Measurements from ENCODE around the gene MAPK6. TPM values are rescaled to one million over a fixed set of nuclear protein-coding genes. Genes with fewer than 3 reads are reported as not detected.

Gene MAPK6
- total and polyA plus RNA-seq, 2 donors (not counting 1 experiment from before 2014, with no cell fraction given) = 3.2 to 17.9 TPM

DNA sequence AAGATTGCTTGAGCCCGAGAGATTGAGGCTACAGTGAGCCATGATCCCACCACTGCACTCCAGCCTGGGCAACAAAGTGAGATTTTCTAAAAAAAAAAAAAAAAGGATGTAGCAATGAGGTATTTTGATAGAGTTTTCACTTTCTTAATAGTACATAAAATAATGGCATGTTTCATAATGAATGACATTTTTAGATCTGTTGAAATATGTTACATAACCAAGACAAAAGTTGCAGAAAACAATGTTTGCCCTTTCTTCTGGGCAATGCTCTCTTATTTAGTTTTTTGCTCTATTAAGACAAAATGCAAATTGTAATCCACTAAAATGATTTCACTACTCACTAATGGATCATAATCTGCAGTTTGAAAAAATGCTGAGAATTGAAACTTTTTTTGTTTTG, 4.4 kb upstream of the MAPK6 start:
- no peak for TF ChIP-seq EZH2 (IDR thresholded peaks at IDR 0.05; ENCODE audit: borderline replicate concordance, insufficient read depth, low read depth, low read length, poor library complexity, severe bottlenecking)
- TF ChIP-seq, protein P1, sequence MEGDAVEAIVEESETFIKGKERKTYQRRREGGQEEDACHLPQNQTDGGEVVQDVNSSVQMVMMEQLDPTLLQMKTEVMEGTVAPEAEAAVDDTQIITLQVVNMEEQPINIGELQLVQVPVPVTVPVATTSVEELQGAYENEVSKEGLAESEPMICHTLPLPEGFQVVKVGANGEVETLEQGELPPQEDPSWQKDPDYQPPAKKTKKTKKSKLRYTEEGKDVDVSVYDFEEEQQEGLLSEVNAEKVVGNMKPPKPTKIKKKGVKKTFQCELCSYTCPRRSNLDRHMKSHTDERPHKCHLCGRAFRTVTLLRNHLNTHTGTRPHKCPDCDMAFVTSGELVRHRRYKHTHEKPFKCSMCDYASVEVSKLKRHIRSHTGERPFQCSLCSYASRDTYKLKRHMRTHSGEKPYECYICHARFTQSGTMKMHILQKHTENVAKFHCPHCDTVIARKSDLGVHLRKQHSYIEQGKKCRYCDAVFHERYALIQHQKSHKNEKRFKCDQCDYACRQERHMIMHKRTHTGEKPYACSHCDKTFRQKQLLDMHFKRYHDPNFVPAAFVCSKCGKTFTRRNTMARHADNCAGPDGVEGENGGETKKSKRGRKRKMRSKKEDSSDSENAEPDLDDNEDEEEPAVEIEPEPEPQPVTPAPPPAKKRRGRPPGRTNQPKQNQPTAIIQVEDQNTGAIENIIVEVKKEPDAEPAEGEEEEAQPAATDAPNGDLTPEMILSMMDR (IDR thresholded peaks at IDR 0.05) = no peak
- ChIA-PET POLR2A (no interaction called here), CTCF (no interaction called here)
- Histone ChIP-seq H3K4me1 (ENCODE audit: control insufficient read depth in 2 of 2, insufficient read depth in 2 of 2, low read length in 2 of 2) (peaks cover 4 to 6% of the 10 kb centered on the region in 2 donors), H3K4me3 (ENCODE audit: control extremely low read depth in 1 of 5, extremely low read depth in 1 of 5, insufficient read depth in 1 of 5, low read depth in 2 of 5, low read length in 4 of 5) (no peak overlapping the region), H3K27ac (ENCODE audit: low read length in 2 of 2) (no peak overlapping the region), H4K20me1 (ENCODE audit: control insufficient read depth, insufficient read depth, low read length, poor library complexity, severe bottlenecking) (no peaks in the 10 kb centered on the region), H3K9me3 (ENCODE audit: control extremely low read depth in 1 of 3, control insufficient read depth in 2 of 3, insufficient read depth in 1 of 3, low read length in 2 of 3) (no peaks in the 10 kb centered on the region), H3K27me3 (replicated peaks in 1 of 4; ENCODE audit: control extremely low read depth in 1 of 4, control insufficient read depth in 3 of 4, insufficient read depth in 4 of 4, low read length in 3 of 4) (no peaks in the 10 kb centered on the region), H3K36me3 (replicated peaks in 1 of 2; ENCODE audit: control extremely low read depth in 1 of 2, control insufficient read depth in 1 of 2, extremely low read depth in 1 of 2, insufficient read depth in 2 of 2, low read length in 1 of 2) (no peaks in the 10 kb centered on the region), H3K79me2 (ENCODE audit: control insufficient read depth, insufficient read depth, low read length) (peaks cover under 1% of the 10 kb centered on the region), H3K4me2 (replicated peaks; ENCODE audit: low read depth, low read length, poor library complexity, severe bottlenecking) (no peak overlapping the region), H2AFZ (ENCODE audit: insufficient read depth, low read depth, low read length, poor library complexity, severe bottlenecking) (no peak overlapping the region), H3K9ac (ENCODE audit: low read length) (no peak overlapping the region)
- peaks cover 5% of the 10 kb centered on the region for H3K4me1 Mint-ChIP-seq
- no peak overlapping the region for H3K27ac Mint-ChIP-seq
- DNase-seq (no peak), ATAC-seq (ENCODE audit: low read depth) (no peak)
- intact Hi-C loops (cut with micrococcal nuclease) = no loop called here
- no CpG with 5 or more reads among the region's 1 CpG for whole genome bisulfite sequencing (ENCODE audit: insufficient coverage)
- H3K4me3 Mint-ChIP-seq = no peak overlapping the region
- H3K27me3 Mint-ChIP-seq = no peaks in the 10 kb centered on the region
- no peaks in the 10 kb centered on the region for H3K9me3 Mint-ChIP-seq (ENCODE audit: insufficient read depth)

GRCh38 chr15:52016316-52016715, 2.7 kb upstream of the MAPK6 start:
- H3K4me1 ChIP-seq (ENCODE audit: control insufficient read depth in 2 of 2, insufficient read depth in 2 of 2, low read length in 2 of 2) = peaks cover 16 to 19% of the 10 kb centered on the region in 2 donors
- intact Hi-C loops (cut with micrococcal nuclease) = no loop called here
- no peaks in the 10 kb centered on the region for H3K9me3 ChIP-seq (ENCODE audit: control extremely low read depth in 1 of 3, control insufficient read depth in 2 of 3, insufficient read depth in 1 of 3, low read length in 2 of 3)
- DNase-seq = no peak
- H3K9me3 Mint-ChIP-seq (ENCODE audit: insufficient read depth) = no peaks in the 10 kb centered on the region
- H3K79me2 ChIP-seq (ENCODE audit: control insufficient read depth, insufficient read depth, low read length) = peaks cover 17% of the 10 kb centered on the region
- H2AFZ ChIP-seq (ENCODE audit: insufficient read depth, low read depth, low read length, poor library complexity, severe bottlenecking) = no peak overlapping the region
- POLR2A ChIA-PET = no interaction called here
- no peaks in the 10 kb centered on the region for H3K36me3 ChIP-seq (replicated peaks in 1 of 2; ENCODE audit: control extremely low read depth in 1 of 2, control insufficient read depth in 1 of 2, extremely low read depth in 1 of 2, insufficient read depth in 2 of 2, low read length in 1 of 2)
- H3K4me3 ChIP-seq (ENCODE audit: control extremely low read depth in 1 of 5, extremely low read depth in 1 of 5, insufficient read depth in 1 of 5, low read depth in 2 of 5, low read length in 4 of 5) = no peak overlapping the region
- CTCF ChIA-PET = no interaction called here
- no peak overlapping the region for H3K27ac ChIP-seq (ENCODE audit: low read length in 2 of 2)
- H3K4me2 ChIP-seq (replicated peaks; ENCODE audit: low read depth, low read length, poor library complexity, severe bottlenecking) = no peak overlapping the region
- H3K9ac ChIP-seq (ENCODE audit: low read length) = no peak overlapping the region
- TF ChIP-seq, protein P1 (IDR thresholded peaks at IDR 0.05) = no peak
- no peak for TF ChIP-seq EZH2 (IDR thresholded peaks at IDR 0.05; ENCODE audit: borderline replicate concordance, insufficient read depth, low read depth, low read length, poor library complexity, severe bottlenecking)
- peaks cover 10% of the 10 kb centered on the region for H4K20me1 ChIP-seq (ENCODE audit: control insufficient read depth, insufficient read depth, low read length, poor library complexity, severe bottlenecking)
- ATAC-seq (ENCODE audit: low read depth) = no peak
- WGBS (ENCODE audit: insufficient coverage) = 100% methylated on average over 2 of the region's 2 CpGs
- H3K27ac Mint-ChIP-seq = peak overlapping the region; percentile 32
- H3K27me3 ChIP-seq (replicated peaks in 1 of 4; ENCODE audit: control extremely low read depth in 1 of 4, control insufficient read depth in 3 of 4, insufficient read depth in 4 of 4, low read length in 3 of 4) = no peaks in the 10 kb centered on the region
- H3K4me1 Mint-ChIP-seq = peaks cover 18% of the 10 kb centered on the region
- no peak overlapping the region for H3K4me3 Mint-ChIP-seq
- H3K27me3 Mint-ChIP-seq = no peaks in the 10 kb centered on the region
